HepG2 (cell line): ENCODE results near the gene ARFGEF3. TPM values are rescaled to one million over a fixed set of nuclear protein-coding genes. Genes with fewer than 3 reads are reported as not detected.

Experiments
- ATAC-seq: fragments of 200-7000 bp; cut with Tn5 transposase; 3 replicates; pipeline ENCODE4 v1.9.1; 2020; ENCODE audit warnings: mild to moderate bottlenecking, moderate library complexity
- BruUV-seq: library from RNA; stranded (reverse); fragments of 400-500 nt; replicated peaks from 2 replicates; lab custom pipeline; 2021; lab: Mats Ljungman, UMichigan
- CTCF ChIA-PET: fragments of 300-600 bp; formaldehyde crosslinking; extraction: SDS; loops from one replicate; lab custom pipeline; 2021; ENCODE audit warnings: low total read pairs, inconsistent platforms, low intra/inter-chr PET ratio; lab: Yijun Ruan, JAX
- POLR2A ChIA-PET: fragments of 350-600 bp; sonication (Branson Sonifier 250); formaldehyde crosslinking; loops from one replicate; lab custom pipeline; 2020; ENCODE audit warnings: antibody characterized with exemption, inconsistent platforms; lab: Yijun Ruan, JAX
- DNase-seq: peaks from one replicate; pipeline ENCODE4 v3.0.0-alpha.2; 2015; ENCODE audit warnings: low spot score
- FAIRE-seq: peaks from 3 replicates; lab custom pipeline; 2011; peaks lifted over from hg19 to GRCh38; lab: Jason Lieb, UNC
- H2AFZ ChIP-seq: one replicate; pipeline ENCODE4 v1.6.1; 2011; ENCODE audit warnings: low read length, inconsistent platforms
- H3K27ac ChIP-seq: fragments of 300-600 bp; 3 replicates; pipeline ENCODE4 v1.8.0; 2011; ENCODE audit warnings: mixed run types, mild to moderate bottlenecking, mixed read lengths, low read length, inconsistent platforms; ENCODE audit not compliant: insufficient read depth; ENCODE audit errors: extremely low read length
- H3K27me3 ChIP-seq, 2 experiments: fragments of 200-600 bp in 1 of 2; 2 replicates in 1 of 2; 3 replicates in 1 of 2; pipeline versions ENCODE4 v1.6.0 to v1.8.0; 2011; ENCODE audit warnings: low read length in 2 of 2, mild to moderate bottlenecking in 2 of 2, moderate library complexity in 2 of 2, inconsistent platforms in 1 of 2; ENCODE audit not compliant: insufficient read depth in 2 of 2, control insufficient read depth in 1 of 2
- H3K36me3 ChIP-seq, 2 experiments: fragments of 200-600 bp in 1 of 2; replicated peaks in 1 of 2; 2 replicates in 1 of 2; 3 replicates in 1 of 2; pipeline versions ENCODE4 v1.5.1 to v1.8.0; 2011; ENCODE audit warnings: low read length in 2 of 2, inconsistent platforms in 1 of 2; ENCODE audit not compliant: insufficient read depth in 2 of 2, control insufficient read depth in 1 of 2
- H3K4me1 ChIP-seq: 2 replicates; pipeline ENCODE4 v1.5.1; 2012; ENCODE audit warnings: low read length, inconsistent platforms; ENCODE audit not compliant: insufficient read depth
- H3K4me2 ChIP-seq: 2 replicates; pipeline ENCODE4 v1.6.0; 2011; ENCODE audit warnings: low read depth, low read length, inconsistent platforms
- H3K4me3 ChIP-seq, 3 experiments: fragments of 200-600 bp in 1 of 3; sonication (generic), shearing (Covaris generic) in 1 of 3; replicated peaks in 1 of 3; 2 replicates each; pipeline ENCODE4 v1.5.1; 2011 to 2016; ENCODE audit warnings: low read length in 3 of 3, inconsistent platforms in 2 of 3, low read depth in 2 of 3, mild to moderate bottlenecking in 2 of 3, control low read depth in 1 of 3, mixed read lengths in 1 of 3; ENCODE audit not compliant: insufficient read depth in 1 of 3
- H3K79me2 ChIP-seq: one replicate; pipeline ENCODE4 v1.6.1; 2011; ENCODE audit warnings: low read length, inconsistent platforms; ENCODE audit not compliant: insufficient read depth
- H3K9ac ChIP-seq: 2 replicates; pipeline ENCODE4 v1.6.0; 2011; ENCODE audit warnings: mild to moderate bottlenecking, low read depth, low read length, inconsistent platforms; ENCODE audit not compliant: insufficient read depth
- H3K9me3 ChIP-seq: 2 replicates; pipeline ENCODE4 v1.5.1; 2012; ENCODE audit warnings: mild to moderate bottlenecking, low read length
- H4K20me1 ChIP-seq: 2 replicates; pipeline ENCODE4 v1.6.0; 2011; ENCODE audit warnings: inconsistent platforms, mild to moderate bottlenecking, low read length, moderate library complexity; ENCODE audit not compliant: insufficient read depth
- ELF3 ChIP-seq: IDR thresholded peaks from 2 replicates; pipeline ENCODE4 v1.6.1; 2016; ENCODE audit warnings: missing genetic modification reagents, missing compliant biosample characterization
- HMGXB4 ChIP-seq, 2 experiments: sonication (generic) in 1 of 2; formaldehyde crosslinking in 1 of 2; IDR thresholded peaks; 2 replicates each; pipeline versions ENCODE4 v1.4.0 to v1.6.1; 2018 to 2020; ENCODE audit warnings: missing genetic modification reagents in 2 of 2, borderline replicate concordance in 1 of 2, low read depth in 1 of 2, mild to moderate bottlenecking in 1 of 2, missing biosample characterization in 1 of 2
- NR2F2 ChIP-seq: IDR thresholded peaks from 2 replicates; pipeline ENCODE4 v1.6.1; 2012; ENCODE audit warnings: low read depth, inconsistent platforms, borderline replicate concordance
- SRY ChIP-seq: sonication (generic); formaldehyde crosslinking; IDR thresholded peaks from 2 replicates; pipeline ENCODE4 v1.8.0; 2022; ENCODE audit warnings: mild to moderate bottlenecking, missing genetic modification reagents
- XBP1 ChIP-seq: sonication (generic); formaldehyde crosslinking; IDR thresholded peaks from 2 replicates; pipeline ENCODE4 v1.5.0; 2020; ENCODE audit warnings: missing genetic modification reagents
- WGBS: methylation state at CpG from one replicate; pipeline ENCODE4 v1.1.6; 2017; ENCODE audit warnings: low lambda C conversion rate; 5-methylcytosine and 5-hydroxymethylcytosine counted together
- in situ Hi-C: cut with HindIII; loops from 2 replicates; pipeline ENCODE4 v1.10.0; 2017; ENCODE audit warnings: low pct_unique_long_range_greater_than_20kb; ENCODE audit not compliant: extremely low pct_ligation_motif_present
- intact Hi-C: fragments of 100-400 bp; cut with micrococcal nuclease; formaldehyde crosslinking; loops from one replicate; pipeline ENCODE4 v1.10.0; 2022; ENCODE audit not compliant: unreplicated experiment
- polyA plus RNA-seq, 8 experiments: library from polyadenylated mRNA; depleted of rRNA in 3 of 8; stranded (reverse) in 7 of 8; unstranded in 1 of 8; fragments of >200 nt; fragmentation: Illumina TruSeq in 4 of 8; extraction: Trizol in 4 of 8; gene quantifications; 2 replicates each; pipeline versions ENCODE4 v1.2.1 to v1.2.3, GENCODE V29; 2011 to 2016; ENCODE audit warnings: low read depth in 4 of 8, missing spikeins in 1 of 8, mixed read lengths in 1 of 8; ENCODE audit not compliant: insufficient read depth in 1 of 8
- total RNA-seq, 5 experiments: library from RNA; depleted of rRNA; stranded (reverse); fragments of >200 nt; fragmentation: Illumina TruSeq; extraction: Trizol; gene quantifications; 2 replicates each; pipeline ENCODE4 v1.2.3, GENCODE V29; 2016; ENCODE audit warnings: low read depth in 1 of 5
- TF ChIP-seq, protein P1 (sequence below): sonication (generic); formaldehyde crosslinking; IDR thresholded peaks from 2 replicates; pipeline ENCODE4 v1.5.0; 2020; ENCODE audit warnings: missing genetic modification reagents, mild to moderate bottlenecking, borderline replicate concordance

Gene ARFGEF3
- total and polyA plus RNA-seq, 2 of the 13 experiments (the other 11 are each of a cell fraction or from before 2014, with no cell fraction given): 0.60 to 2.6 TPM

- CTCF ChIA-PET: no interaction called here
- no TSS peak for BruUV-seq
- Histone ChIP-seq H3K4me2 (no peak overlapping the region), H3K79me2 (no peaks in the 10 kb centered on the region), H2AFZ (no peak overlapping the region), H4K20me1 (no peaks in the 10 kb centered on the region), H3K4me3 (no peak overlapping the region), H3K9me3 (no peaks in the 10 kb centered on the region), H3K4me1 (peaks cover 21% of the 10 kb centered on the region), H3K27me3 (no peaks in the 10 kb centered on the region), H3K36me3 (no peaks in the 10 kb centered on the region), H3K27ac (no peak overlapping the region), H3K9ac (no peak overlapping the region)
- intact Hi-C loops: no loop called here
- POLR2A ChIA-PET: no interaction called here
- 61% methylated on average over 7 of the region's 7 CpGs for WGBS
- no peak for DNase-seq
- in situ Hi-C loops: loop anchor here (25.0 kb wide), 1 partner anchor 294 kb away; no protein-coding TSS in a partner anchor
- TF ChIP-seq, protein P1, sequence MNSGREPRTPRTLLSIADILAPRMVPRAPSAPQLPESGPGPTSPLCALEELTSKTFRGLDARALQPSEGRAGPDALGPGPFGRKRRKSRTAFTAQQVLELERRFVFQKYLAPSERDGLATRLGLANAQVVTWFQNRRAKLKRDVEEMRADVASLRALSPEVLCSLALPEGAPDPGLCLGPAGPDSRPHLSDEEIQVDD (CRISPR knock-in tag): no peak
- TF ChIP-seq HMGXB4 (CRISPR knock-in tag; IDR thresholded peaks at IDR 0.05; ENCODE audit: borderline replicate concordance in 1 of 2, low read depth in 1 of 2) (no peak), ELF3 (CRISPR knock-in tag) (no peak), NR2F2 (no peak), XBP1 (CRISPR knock-in tag) (no peak), SRY (CRISPR knock-in tag) (no peak)
- no peak for FAIRE-seq
- no peak for ATAC-seq
These were observed 132.0 kb downstream of the ARFGEF3 start for GRCh38 chr6:138293428-138294395.
